ENCODE results near the gene ADAT2. TPM values are rescaled to one million over a fixed set of nuclear protein-coding genes. Genes with fewer than 3 reads are reported as not detected.

Gene ADAT2
- total and polyA plus RNA-seq, 2 of the 13 experiments (the other 11 are each of a cell fraction or from before 2014, with no cell fraction given), result 10.5 to 18.3 TPM

DNA sequence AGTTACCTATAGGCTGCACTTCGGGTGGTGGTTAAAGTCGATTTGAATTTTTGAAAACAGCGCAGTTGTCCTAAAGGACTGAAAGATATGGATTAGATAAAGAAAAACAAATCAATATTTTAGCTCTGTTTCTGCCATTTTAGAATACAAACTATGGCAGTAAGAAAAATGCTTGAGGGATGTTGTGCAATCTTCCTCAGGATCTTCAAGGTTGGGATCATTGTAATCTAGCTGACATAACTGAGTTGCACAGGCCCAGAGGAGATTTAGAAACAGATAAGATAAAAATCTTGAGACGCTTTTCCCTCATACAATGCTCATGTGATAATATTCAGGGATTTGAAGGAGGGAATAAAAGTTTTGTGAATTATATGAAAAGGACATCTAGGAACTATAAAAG is 1.0 kb upstream of the ADAT2 start:
- ATAC-seq (no peak), FAIRE-seq (no peak), DNase-seq (ENCODE audit: low spot score) (no peak)
- H3K27ac ChIP-seq (ENCODE audit: extremely low read length, insufficient read depth, low read length), result peak overlapping the region; percentile 86
- peak overlapping the region; percentile 34 for H2AFZ ChIP-seq (ENCODE audit: low read length)
- peaks cover 59% of the 10 kb centered on the region for H3K79me2 ChIP-seq (ENCODE audit: insufficient read depth, low read length)
- H4K20me1 ChIP-seq (ENCODE audit: insufficient read depth, low read length), result no peaks in the 10 kb centered on the region
- WGBS (ENCODE audit: low lambda C conversion rate), result 10% methylated on average over 4 of the region's 4 CpGs
- no peaks in the 10 kb centered on the region for H3K9me3 ChIP-seq (ENCODE audit: low read length)
- H3K36me3 ChIP-seq (replicated peaks in 1 of 2; ENCODE audit: control insufficient read depth in 1 of 2, insufficient read depth in 2 of 2, low read length in 2 of 2), result peaks cover 0 to 2% of the 10 kb centered on the region in 2 experiments; a peak in 3 of 5 replicates
- peaks cover 35% of the 10 kb centered on the region for H3K4me1 ChIP-seq (ENCODE audit: insufficient read depth, low read length)
- ChIA-PET POLR2A (interaction anchor here (1.0 to 1.2 kb wide), 2 partner anchors 21 to 54 kb away, joined by 3 to 4 read pairs; no protein-coding TSS in a partner anchor), CTCF (ENCODE audit: low intra/inter-chr PET ratio, low total read pairs) (no interaction called here)
- in situ Hi-C loops (cut with HindIII; ENCODE audit: extremely low pct_ligation_motif_present, low pct_unique_long_range_greater_than_20kb) (no loop called here), intact Hi-C loops (cut with micrococcal nuclease; ENCODE audit: unreplicated experiment) (loop anchor here (2.0 kb wide), 1 partner anchor 59 kb away; the partner anchor contains the start of gene FUCA2)
- H3K9ac ChIP-seq (ENCODE audit: insufficient read depth, low read depth, low read length), result peak overlapping the region; percentile 93
- peak overlapping the region; percentile 75 for H3K4me2 ChIP-seq (ENCODE audit: low read depth, low read length)
- no TSS peak for BruUV-seq (replicated peaks)
- no peaks in the 10 kb centered on the region; a peak in 2 of 5 replicates for H3K27me3 ChIP-seq (ENCODE audit: control insufficient read depth in 1 of 2, insufficient read depth in 2 of 2, low read length in 2 of 2)
- H3K4me3 ChIP-seq (replicated peaks in 1 of 3; ENCODE audit: insufficient read depth in 1 of 3, low read depth in 2 of 3, low read length in 3 of 3), result peak overlapping the region; percentile 73 to 96 (median 92)
- TF ChIP-seq CEBPG (CRISPR knock-in tag; IDR thresholded peaks at IDR 0.05) (peak; percentile 67), ZNF33B (CRISPR knock-in tag; IDR thresholded peaks at IDR 0.05) (no peak), CEBPB (IDR thresholded peaks at IDR 0.05; ENCODE audit: borderline replicate concordance, low read depth, low read length) (peak; percentile 90)
- TF ChIP-seq, protein P1, sequence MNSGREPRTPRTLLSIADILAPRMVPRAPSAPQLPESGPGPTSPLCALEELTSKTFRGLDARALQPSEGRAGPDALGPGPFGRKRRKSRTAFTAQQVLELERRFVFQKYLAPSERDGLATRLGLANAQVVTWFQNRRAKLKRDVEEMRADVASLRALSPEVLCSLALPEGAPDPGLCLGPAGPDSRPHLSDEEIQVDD (CRISPR knock-in tag; IDR thresholded peaks at IDR 0.05; ENCODE audit: borderline replicate concordance), result no peak
- TF ChIP-seq, protein P2, sequence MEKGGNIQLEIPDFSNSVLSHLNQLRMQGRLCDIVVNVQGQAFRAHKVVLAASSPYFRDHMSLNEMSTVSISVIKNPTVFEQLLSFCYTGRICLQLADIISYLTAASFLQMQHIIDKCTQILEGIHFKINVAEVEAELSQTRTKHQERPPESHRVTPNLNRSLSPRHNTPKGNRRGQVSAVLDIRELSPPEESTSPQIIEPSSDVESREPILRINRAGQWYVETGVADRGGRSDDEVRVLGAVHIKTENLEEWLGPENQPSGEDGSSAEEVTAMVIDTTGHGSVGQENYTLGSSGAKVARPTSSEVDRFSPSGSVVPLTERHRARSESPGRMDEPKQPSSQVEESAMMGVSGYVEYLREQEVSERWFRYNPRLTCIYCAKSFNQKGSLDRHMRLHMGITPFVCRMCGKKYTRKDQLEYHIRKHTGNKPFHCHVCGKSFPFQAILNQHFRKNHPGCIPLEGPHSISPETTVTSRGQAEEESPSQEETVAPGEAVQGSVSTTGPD (CRISPR knock-in tag; IDR thresholded peaks at IDR 0.05), result no peak
- TF ChIP-seq, protein P3, sequence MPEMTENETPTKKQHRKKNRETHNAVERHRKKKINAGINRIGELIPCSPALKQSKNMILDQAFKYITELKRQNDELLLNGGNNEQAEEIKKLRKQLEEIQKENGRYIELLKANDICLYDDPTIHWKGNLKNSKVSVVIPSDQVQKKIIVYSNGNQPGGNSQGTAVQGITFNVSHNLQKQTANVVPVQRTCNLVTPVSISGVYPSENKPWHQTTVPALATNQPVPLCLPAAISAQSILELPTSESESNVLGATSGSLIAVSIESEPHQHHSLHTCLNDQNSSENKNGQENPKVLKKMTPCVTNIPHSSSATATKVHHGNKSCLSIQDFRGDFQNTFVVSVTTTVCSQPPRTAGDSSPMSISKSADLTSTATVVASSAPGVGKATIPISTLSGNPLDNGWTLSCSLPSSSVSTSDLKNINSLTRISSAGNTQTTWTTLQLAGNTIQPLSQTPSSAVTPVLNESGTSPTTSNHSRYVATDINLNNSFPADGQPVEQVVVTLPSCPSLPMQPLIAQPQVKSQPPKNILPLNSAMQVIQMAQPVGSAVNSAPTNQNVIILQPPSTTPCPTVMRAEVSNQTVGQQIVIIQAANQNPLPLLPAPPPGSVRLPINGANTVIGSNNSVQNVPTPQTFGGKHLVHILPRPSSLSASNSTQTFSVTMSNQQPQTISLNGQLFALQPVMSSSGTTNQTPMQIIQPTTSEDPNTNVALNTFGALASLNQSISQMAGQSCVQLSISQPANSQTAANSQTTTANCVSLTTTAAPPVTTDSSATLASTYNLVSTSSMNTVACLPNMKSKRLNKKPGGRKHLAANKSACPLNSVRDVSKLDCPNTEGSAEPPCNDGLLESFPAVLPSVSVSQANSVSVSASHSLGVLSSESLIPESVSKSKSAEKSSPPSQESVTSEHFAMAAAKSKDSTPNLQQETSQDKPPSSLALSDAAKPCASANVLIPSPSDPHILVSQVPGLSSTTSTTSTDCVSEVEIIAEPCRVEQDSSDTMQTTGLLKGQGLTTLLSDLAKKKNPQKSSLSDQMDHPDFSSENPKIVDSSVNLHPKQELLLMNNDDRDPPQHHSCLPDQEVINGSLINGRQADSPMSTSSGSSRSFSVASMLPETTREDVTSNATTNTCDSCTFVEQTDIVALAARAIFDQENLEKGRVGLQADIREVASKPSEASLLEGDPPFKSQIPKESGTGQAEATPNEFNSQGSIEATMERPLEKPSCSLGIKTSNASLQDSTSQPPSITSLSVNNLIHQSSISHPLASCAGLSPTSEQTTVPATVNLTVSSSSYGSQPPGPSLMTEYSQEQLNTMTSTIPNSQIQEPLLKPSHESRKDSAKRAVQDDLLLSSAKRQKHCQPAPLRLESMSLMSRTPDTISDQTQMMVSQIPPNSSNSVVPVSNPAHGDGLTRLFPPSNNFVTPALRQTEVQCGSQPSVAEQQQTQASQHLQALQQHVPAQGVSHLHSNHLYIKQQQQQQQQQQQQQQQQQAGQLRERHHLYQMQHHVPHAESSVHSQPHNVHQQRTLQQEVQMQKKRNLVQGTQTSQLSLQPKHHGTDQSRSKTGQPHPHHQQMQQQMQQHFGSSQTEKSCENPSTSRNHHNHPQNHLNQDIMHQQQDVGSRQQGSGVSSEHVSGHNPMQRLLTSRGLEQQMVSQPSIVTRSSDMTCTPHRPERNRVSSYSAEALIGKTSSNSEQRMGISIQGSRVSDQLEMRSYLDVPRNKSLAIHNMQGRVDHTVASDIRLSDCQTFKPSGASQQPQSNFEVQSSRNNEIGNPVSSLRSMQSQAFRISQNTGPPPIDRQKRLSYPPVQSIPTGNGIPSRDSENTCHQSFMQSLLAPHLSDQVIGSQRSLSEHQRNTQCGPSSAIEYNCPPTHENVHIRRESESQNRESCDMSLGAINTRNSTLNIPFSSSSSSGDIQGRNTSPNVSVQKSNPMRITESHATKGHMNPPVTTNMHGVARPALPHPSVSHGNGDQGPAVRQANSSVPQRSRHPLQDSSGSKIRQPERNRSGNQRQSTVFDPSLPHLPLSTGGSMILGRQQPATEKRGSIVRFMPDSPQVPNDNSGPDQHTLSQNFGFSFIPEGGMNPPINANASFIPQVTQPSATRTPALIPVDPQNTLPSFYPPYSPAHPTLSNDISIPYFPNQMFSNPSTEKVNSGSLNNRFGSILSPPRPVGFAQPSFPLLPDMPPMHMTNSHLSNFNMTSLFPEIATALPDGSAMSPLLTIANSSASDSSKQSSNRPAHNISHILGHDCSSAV (CRISPR knock-in tag; IDR thresholded peaks at IDR 0.05; ENCODE audit: borderline replicate concordance), result no peak
- TF ChIP-seq, protein P4, sequence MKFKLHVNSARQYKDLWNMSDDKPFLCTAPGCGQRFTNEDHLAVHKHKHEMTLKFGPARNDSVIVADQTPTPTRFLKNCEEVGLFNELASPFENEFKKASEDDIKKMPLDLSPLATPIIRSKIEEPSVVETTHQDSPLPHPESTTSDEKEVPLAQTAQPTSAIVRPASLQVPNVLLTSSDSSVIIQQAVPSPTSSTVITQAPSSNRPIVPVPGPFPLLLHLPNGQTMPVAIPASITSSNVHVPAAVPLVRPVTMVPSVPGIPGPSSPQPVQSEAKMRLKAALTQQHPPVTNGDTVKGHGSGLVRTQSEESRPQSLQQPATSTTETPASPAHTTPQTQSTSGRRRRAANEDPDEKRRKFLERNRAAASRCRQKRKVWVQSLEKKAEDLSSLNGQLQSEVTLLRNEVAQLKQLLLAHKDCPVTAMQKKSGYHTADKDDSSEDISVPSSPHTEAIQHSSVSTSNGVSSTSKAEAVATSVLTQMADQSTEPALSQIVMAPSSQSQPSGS (CRISPR knock-in tag; IDR thresholded peaks at IDR 0.05), result 0 out of 2 replicates have a peak, but pooled peaks have one; percentile 18
- TF ChIP-seq, protein P5, sequence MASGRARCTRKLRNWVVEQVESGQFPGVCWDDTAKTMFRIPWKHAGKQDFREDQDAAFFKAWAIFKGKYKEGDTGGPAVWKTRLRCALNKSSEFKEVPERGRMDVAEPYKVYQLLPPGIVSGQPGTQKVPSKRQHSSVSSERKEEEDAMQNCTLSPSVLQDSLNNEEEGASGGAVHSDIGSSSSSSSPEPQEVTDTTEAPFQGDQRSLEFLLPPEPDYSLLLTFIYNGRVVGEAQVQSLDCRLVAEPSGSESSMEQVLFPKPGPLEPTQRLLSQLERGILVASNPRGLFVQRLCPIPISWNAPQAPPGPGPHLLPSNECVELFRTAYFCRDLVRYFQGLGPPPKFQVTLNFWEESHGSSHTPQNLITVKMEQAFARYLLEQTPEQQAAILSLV (CRISPR knock-in tag; IDR thresholded peaks at IDR 0.05; ENCODE audit: borderline replicate concordance), result no peak
- TF ChIP-seq, protein P6, sequence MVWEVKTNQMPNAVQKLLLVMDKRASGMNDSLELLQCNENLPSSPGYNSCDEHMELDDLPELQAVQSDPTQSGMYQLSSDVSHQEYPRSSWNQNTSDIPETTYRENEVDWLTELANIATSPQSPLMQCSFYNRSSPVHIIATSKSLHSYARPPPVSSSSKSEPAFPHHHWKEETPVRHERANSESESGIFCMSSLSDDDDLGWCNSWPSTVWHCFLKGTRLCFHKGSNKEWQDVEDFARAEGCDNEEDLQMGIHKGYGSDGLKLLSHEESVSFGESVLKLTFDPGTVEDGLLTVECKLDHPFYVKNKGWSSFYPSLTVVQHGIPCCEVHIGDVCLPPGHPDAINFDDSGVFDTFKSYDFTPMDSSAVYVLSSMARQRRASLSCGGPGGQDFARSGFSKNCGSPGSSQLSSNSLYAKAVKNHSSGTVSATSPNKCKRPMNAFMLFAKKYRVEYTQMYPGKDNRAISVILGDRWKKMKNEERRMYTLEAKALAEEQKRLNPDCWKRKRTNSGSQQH (CRISPR knock-in tag; IDR thresholded peaks at IDR 0.05; ENCODE audit: low read depth), result no peak
